Endothelial cell (in vitro differentiated cells): ENCODE results near the gene PTGFR. TPM values are rescaled to one million over a fixed set of nuclear protein-coding genes. Genes with fewer than 3 reads are reported as not detected.

Experiments used
- DNase-seq: peaks from one replicate; pipeline ENCODE4 v3.0.0; 2021; ENCODE audit warnings: low spot score
- H3K27ac Mint-ChIP-seq: one replicate; pipeline ENCODE4 v1.8.0; 2021; ENCODE audit warnings: mixed read lengths, inconsistent platforms; ENCODE audit not compliant: unreplicated experiment
- H3K27me3 Mint-ChIP-seq: one replicate; pipeline ENCODE4 v1.8.0; 2021; ENCODE audit warnings: mild to moderate bottlenecking, moderate library complexity, mixed read lengths, inconsistent platforms; ENCODE audit not compliant: unreplicated experiment
- H3K36me3 Mint-ChIP-seq: one replicate; pipeline ENCODE4 v1.8.0; 2021; ENCODE audit warnings: mild to moderate bottlenecking, low read depth, mixed read lengths, inconsistent platforms; ENCODE audit not compliant: unreplicated experiment
- H3K4me1 Mint-ChIP-seq: one replicate; pipeline ENCODE4 v1.8.0; 2021; ENCODE audit warnings: mild to moderate bottlenecking, mixed read lengths, inconsistent platforms; ENCODE audit not compliant: unreplicated experiment
- H3K4me3 Mint-ChIP-seq: one replicate; pipeline ENCODE4 v1.8.0; 2021; ENCODE audit warnings: mild to moderate bottlenecking, mixed read lengths, inconsistent platforms; ENCODE audit not compliant: unreplicated experiment
- H3K9me3 Mint-ChIP-seq: one replicate; pipeline ENCODE4 v1.8.0; 2021; ENCODE audit warnings: mixed read lengths, inconsistent platforms; ENCODE audit not compliant: unreplicated experiment
- CTCF ChIP-seq: fragments of 200-600 bp; sonication (generic); IDR thresholded peaks from one replicate; pipeline ENCODE4 v1.5.0; 2021; ENCODE audit warnings: antibody characterized with exemption; ENCODE audit not compliant: unreplicated experiment
- total RNA-seq: library from RNA; stranded (reverse); fragmentation: NEBNext Ultra II Directional; extraction: Animal tissue kit (Norgen Biotek cat#: 25700); gene quantifications from one replicate; pipeline ENCODE4 v1.2.1, GENCODE V29; 2021; ENCODE audit not compliant: unreplicated experiment

The PTGFR gene
- total RNA-seq, 1 donor from 2014 or later: 0.41 TPM

- H3K4me1 Mint-ChIP-seq: peaks cover 10% of the 10 kb centered on the region
- no peak overlapping the region for H3K27ac Mint-ChIP-seq
- TF ChIP-seq CTCF: no peak
- H3K4me3 Mint-ChIP-seq: no peak overlapping the region
- no peaks in the 10 kb centered on the region for H3K9me3 Mint-ChIP-seq
- no peak for DNase-seq
- no peaks in the 10 kb centered on the region for H3K27me3 Mint-ChIP-seq
- no peaks in the 10 kb centered on the region for H3K36me3 Mint-ChIP-seq
Observed at GRCh38 chr1:78497201-78497600, 6.4 kb downstream of the PTGFR start.

GRCh38 chr1:78500529-78500928 is 9.8 kb downstream of the PTGFR start:
- no peaks in the 10 kb centered on the region for H3K36me3 Mint-ChIP-seq
- no peak for DNase-seq
- H3K27ac Mint-ChIP-seq: no peak overlapping the region
- no peaks in the 10 kb centered on the region for H3K9me3 Mint-ChIP-seq
- no peak for TF ChIP-seq CTCF
- peaks cover 10% of the 10 kb centered on the region for H3K4me1 Mint-ChIP-seq
- H3K4me3 Mint-ChIP-seq: no peak overlapping the region
- no peaks in the 10 kb centered on the region for H3K27me3 Mint-ChIP-seq

GRCh38 chr1:78501203-78501602 is 10.4 kb downstream of the PTGFR start:
- Mint-ChIP-seq H3K27ac (no peak overlapping the region), H3K4me3 (no peak overlapping the region)

GRCh38 chr1:78511334-78511733 is 20.6 kb downstream of the PTGFR start:
- no peak overlapping the region for H3K4me3 Mint-ChIP-seq

More at GRCh38 chr1:78501203-78501602, 10.4 kb downstream of the PTGFR start:
- H3K9me3 Mint-ChIP-seq: no peaks in the 10 kb centered on the region
- no peaks in the 10 kb centered on the region for H3K27me3 Mint-ChIP-seq
- H3K36me3 Mint-ChIP-seq: no peaks in the 10 kb centered on the region
- DNase-seq: no peak
- H3K4me1 Mint-ChIP-seq: peaks cover 10% of the 10 kb centered on the region
- TF ChIP-seq CTCF: no peak

GRCh38 chr1:78516716-78517115 is 25.9 kb downstream of the PTGFR start:
- Mint-ChIP-seq H3K27me3 (peaks cover 3% of the 10 kb centered on the region), H3K9me3 (peaks cover 12% of the 10 kb centered on the region), H3K4me1 (no peaks in the 10 kb centered on the region), H3K4me3 (no peak overlapping the region), H3K36me3 (peaks cover 13% of the 10 kb centered on the region), H3K27ac (no peak overlapping the region)
- no peak for DNase-seq
- no peak for TF ChIP-seq CTCF

More at GRCh38 chr1:78511334-78511733, 20.6 kb downstream of the PTGFR start:
- Mint-ChIP-seq H3K36me3 (peaks cover 21% of the 10 kb centered on the region), H3K9me3 (peaks cover 15% of the 10 kb centered on the region), H3K27me3 (peaks cover 3% of the 10 kb centered on the region), H3K4me1 (peaks cover 6% of the 10 kb centered on the region), H3K27ac (no peak overlapping the region)
- DNase-seq: no peak
- no peak for TF ChIP-seq CTCF
